Forelimb muscle (tissue), 1 donor: ENCODE measurements around the gene NDUFAF4. TPM values are rescaled to one million over a fixed set of nuclear protein-coding genes. Genes with fewer than 3 reads are reported as not detected.
"Not testable (repeated sequence)": the region's sequence is repeated elsewhere in the genome, so short reads cannot be mapped to it uniquely, and the experiment has no call there.

Source experiments
- DNase-seq: peaks from one replicate; pipeline ENCODE4 v3.0.0-alpha.2; 2013; ENCODE audit warnings: low read depth
- polyA plus RNA-seq: library from polyadenylated mRNA; unstranded; fragments of 120-200 nt; gene quantifications from one replicate; pipeline ENCODE4 v1.2.1, GENCODE V29; 2013; ENCODE audit not compliant: insufficient read length

Gene NDUFAF4
- polyA plus RNA-seq, 1 donor, result 32.7 TPM

- DNase-seq, result peak; percentile 6
These were observed 1.3 kb upstream of the NDUFAF4 start for GRCh38 chr6:96899019-96899418.

GRCh38 chr6:96898241-96898851 lies 655 bp upstream of the NDUFAF4 start:
- peak; percentile 4 for DNase-seq

- no peak for DNase-seq
These were observed 8.5 kb downstream of the NDUFAF4 start for GRCh38 chr6:96889146-96889545.

GRCh38 chr6:96888745-96889144 lies 8.9 kb downstream of the NDUFAF4 start:
- no peak for DNase-seq

GRCh38 chr6:96886519-96886918 lies 11.2 kb downstream of the NDUFAF4 start:
- DNase-seq, result no peak

GRCh38 chr6:96885187-96885631 lies 12.5 kb downstream of the NDUFAF4 start:
- not testable (repeated sequence) for DNase-seq

- no peak for DNase-seq
These were observed 19.5 kb downstream of the NDUFAF4 start for GRCh38 chr6:96878143-96878542.

GRCh38 chr6:96876886-96877545 lies 20.7 kb downstream of the NDUFAF4 start:
- no peak for DNase-seq

- no peak for DNase-seq
These were observed 24.7 kb downstream of the NDUFAF4 start for GRCh38 chr6:96872976-96873375.

- no peak for DNase-seq
These were observed 32.7 kb downstream of the NDUFAF4 start for GRCh38 chr6:96865055-96865405.

- DNase-seq, result no peak
These were observed 33.3 kb downstream of the NDUFAF4 start for GRCh38 chr6:96864216-96865054.

GRCh38 chr6:96862560-96862959 lies 35.1 kb downstream of the NDUFAF4 start:
- no peak for DNase-seq

- no peak for DNase-seq
These were observed 36.1 kb downstream of the NDUFAF4 start for GRCh38 chr6:96861588-96861987.

- no peak for DNase-seq
These were observed 40.8 kb downstream of the NDUFAF4 start for GRCh38 chr6:96856856-96857255.

GRCh38 chr6:96853083-96853482 lies 44.6 kb downstream of the NDUFAF4 start:
- no peak for DNase-seq

GRCh38 chr6:96852605-96853004 lies 45.1 kb downstream of the NDUFAF4 start:
- DNase-seq, result no peak

GRCh38 chr6:96851858-96852257 lies 45.8 kb downstream of the NDUFAF4 start:
- no peak for DNase-seq

GRCh38 chr6:96849615-96850014 lies 48.1 kb downstream of the NDUFAF4 start:
- no peak for DNase-seq

- no peak for DNase-seq
These were observed 53.2 kb downstream of the NDUFAF4 start for GRCh38 chr6:96844530-96844929.

- no peak for DNase-seq
These were observed 56.3 kb downstream of the NDUFAF4 start for GRCh38 chr6:96841345-96841744.
